ENCODE data around the gene OR52E6.
A peak's percentile ranks its signal among the peaks of the same experiment; 100 is the strongest.

Gene OR52E6

DNA sequence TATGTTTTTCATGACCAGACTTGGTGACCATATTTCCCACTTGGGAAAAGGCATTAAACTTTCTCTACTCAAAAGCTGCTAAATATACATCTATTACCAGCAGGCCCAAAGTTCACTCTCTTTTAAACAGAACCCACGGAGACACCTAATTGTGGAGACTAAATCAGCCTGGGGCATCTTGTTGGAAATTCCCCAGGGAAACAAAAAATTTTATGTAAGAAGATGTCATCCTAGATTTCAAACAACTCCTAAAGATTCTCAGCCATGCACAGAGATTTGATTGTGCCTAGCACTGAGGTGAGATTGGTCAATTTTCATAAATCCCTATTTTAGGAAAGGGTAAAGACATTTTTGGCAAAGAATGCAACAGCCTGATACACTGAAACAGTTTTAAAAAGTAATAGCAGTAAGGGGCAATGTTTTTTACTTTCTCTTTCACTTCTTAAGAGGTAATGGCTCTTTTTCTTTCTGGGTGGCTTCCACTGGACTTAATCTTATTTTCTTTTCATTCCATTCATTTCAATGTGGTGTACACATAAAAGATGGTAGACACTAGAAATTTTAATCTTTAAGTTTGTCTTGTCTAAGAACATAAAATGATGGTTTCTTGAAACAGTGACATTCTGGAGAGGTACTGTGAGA lies 23.3 kb downstream of the OR52E6 start:
- H3K9me3 Mint-ChIP-seq = peaks cover 0 to 4% of the 10 kb centered on the region in 2 donors
- H3K36me3 Mint-ChIP-seq = no peaks in the 10 kb centered on the region
- H3K27me3 Mint-ChIP-seq = no peaks in the 10 kb centered on the region
- DNase-seq = no peak
- H3K27ac Mint-ChIP-seq = no peak overlapping the region
- peaks cover 12 to 27% of the 10 kb centered on the region in 2 donors for H3K4me1 Mint-ChIP-seq
- peak overlapping the region; percentile 55 to 71 for H3K4me3 Mint-ChIP-seq
- no peak for ATAC-seq (replicated peaks)

DNA sequence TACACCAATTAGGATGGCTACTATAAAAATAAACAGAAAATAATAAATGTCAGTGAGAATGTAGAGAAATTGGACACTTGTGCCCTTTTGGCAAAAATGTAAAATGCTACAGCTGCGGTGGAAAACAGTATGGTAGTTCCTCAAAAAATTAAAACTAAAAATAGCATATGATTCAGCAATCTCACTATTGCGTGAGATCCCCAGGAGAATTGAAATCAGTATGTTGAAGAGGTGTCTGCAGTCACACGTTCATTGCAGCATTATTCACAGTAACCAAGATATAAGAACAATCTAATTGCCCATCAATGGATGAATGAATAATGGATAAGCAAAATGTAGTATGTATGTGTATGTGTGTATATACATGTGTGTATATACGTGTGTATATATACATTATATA lies 26.2 kb downstream of the OR52E6 start:
- DNase-seq (no peak), ATAC-seq (replicated peaks) (peak; percentile 92 to 94)
- peaks cover 0 to 4% of the 10 kb centered on the region in 2 donors for H3K9me3 Mint-ChIP-seq
- H3K27me3 Mint-ChIP-seq = peaks cover 1 to 9% of the 10 kb centered on the region in 2 donors
- no peaks in the 10 kb centered on the region for H3K36me3 Mint-ChIP-seq
- no peak overlapping the region for H3K4me3 Mint-ChIP-seq
- H3K4me1 Mint-ChIP-seq = peaks cover 12 to 27% of the 10 kb centered on the region in 2 donors
- H3K27ac Mint-ChIP-seq = no peak overlapping the region

DNA sequence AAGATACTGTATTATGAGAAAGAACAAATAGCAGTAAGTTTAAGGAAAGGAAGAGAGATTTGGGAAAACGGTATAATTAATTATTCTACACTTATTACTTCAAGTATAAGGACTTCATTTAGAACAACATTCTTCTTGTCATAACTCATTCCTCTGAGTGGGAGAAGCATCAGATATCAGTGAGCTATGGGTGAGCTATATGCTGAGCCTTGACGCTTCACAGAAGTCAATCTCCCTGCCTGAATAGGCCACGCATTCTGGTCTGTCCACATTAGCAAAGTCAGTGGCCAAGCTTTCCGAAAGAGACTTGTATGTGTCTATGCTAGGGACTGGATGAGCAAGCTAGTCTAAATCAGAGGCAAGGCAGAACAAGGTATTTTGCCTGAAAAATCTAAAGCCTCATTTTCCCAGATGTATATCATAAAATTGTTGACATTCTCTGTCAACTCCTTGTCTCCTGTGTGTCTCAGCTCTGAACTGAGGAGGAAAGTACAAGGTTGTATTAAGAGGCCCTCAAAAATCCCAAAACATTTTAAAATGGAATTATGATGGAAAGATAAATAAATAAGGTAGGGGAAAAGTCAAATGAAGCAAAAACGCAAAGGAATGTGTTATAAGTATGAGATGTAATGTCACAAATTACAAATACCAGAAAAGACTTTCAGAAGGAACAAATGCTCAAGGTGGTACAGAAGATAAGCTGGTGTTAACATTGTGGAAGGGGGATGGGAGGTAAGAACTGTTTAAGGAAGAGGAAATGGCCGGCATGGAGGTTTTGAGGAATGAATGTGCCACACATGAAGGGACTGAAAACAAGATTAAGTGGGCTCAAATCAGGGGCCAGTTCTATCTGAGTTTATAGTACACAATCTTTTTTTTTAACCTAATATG lies 31.5 kb downstream of the OR52E6 start:
- H3K27ac Mint-ChIP-seq = no peak overlapping the region
- peaks cover 10 to 21% of the 10 kb centered on the region in 2 donors for H3K4me1 Mint-ChIP-seq
- no peak for DNase-seq
- H3K36me3 Mint-ChIP-seq = no peaks in the 10 kb centered on the region
- no peak for ATAC-seq (replicated peaks)
- peaks cover 13 to 28% of the 10 kb centered on the region in 2 donors for H3K27me3 Mint-ChIP-seq
- H3K4me3 Mint-ChIP-seq = no peak overlapping the region
- no peaks in the 10 kb centered on the region for H3K9me3 Mint-ChIP-seq

DNA sequence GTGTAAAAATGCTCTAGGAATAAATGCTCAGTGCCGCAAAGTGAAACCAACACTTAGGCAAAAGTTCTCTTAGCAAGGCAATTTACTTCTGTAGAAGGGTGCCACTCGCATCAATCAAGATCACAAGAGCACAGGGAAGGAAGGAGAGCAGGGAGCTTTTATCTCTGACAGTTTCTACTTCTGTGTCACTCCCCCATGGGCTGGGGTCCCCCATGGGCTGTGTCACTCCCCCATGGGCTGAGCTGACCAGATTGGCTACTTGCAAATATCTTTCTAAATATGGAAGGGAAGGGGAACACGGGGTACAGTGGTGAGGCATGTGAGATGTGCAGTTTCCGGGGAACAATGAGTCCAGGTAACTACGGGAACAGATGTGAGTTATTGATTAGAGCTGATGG lies 32.6 kb downstream of the OR52E6 start:
- Mint-ChIP-seq H3K27ac (peak overlapping the region; percentile 52), H3K4me1 (peaks cover 8 to 15% of the 10 kb centered on the region in 2 donors), H3K9me3 (peaks cover 2 to 3% of the 10 kb centered on the region in 2 donors), H3K36me3 (peaks cover 0 to 2% of the 10 kb centered on the region in 2 donors), H3K27me3 (peaks cover 17 to 31% of the 10 kb centered on the region in 2 donors), H3K4me3 (peak overlapping the region; percentile 88 to 90)
- ATAC-seq (replicated peaks) (peak; percentile 20 to 23), DNase-seq (no peak)

DNA sequence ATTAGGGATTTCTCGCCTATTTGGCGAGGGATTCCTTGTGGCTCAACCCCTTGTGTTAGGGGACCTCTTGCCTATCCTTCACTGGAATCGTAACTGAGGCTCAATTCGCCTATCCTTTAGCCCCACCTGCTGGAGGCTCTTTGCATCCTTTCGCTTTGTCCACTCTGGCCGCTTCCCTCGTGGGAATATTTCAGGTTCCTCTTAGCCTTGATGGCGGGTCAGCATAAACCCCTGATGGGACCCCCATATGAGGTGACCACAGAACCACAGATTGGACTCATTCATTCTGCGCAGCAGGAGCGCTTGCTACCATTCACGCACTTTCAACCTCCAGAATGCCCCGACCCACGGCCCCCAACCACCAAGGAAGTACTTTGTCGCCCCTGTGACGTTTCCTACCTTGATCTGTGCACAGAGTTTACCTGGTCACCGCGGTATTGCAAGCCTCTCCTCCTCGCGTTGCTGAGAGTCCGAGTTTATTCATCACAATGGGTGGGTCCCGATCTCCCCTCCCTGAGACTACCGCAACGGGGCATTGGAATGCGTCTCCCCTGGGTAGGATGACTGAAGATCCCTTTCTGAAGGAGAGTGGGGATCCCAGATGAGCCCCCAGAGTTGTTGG lies 33.1 kb downstream of the OR52E6 start, which contains the start of gene OR52N2:
Gene OR52N2 (plus strand): TSS at position 425 of the 622 bp plus-strand sequence. CDS start 11,412 bp downstream, outside the sequence.
- Mint-ChIP-seq H3K9me3 (peaks cover 3 to 4% of the 10 kb centered on the region in 2 donors), H3K4me1 (peaks cover 8 to 15% of the 10 kb centered on the region in 2 donors), H3K27ac (peak within 1 kb of the TSS; percentile 52), H3K27me3 (peaks cover 17 to 33% of the 10 kb centered on the region in 2 donors), H3K36me3 (peaks cover 0 to 3% of the 10 kb centered on the region in 2 donors), H3K4me3 (peak within 1 kb of the TSS; percentile 88 to 90)
- peak; percentile 94 to 96 for ATAC-seq (replicated peaks)
- peak; percentile 63 for DNase-seq

DNA sequence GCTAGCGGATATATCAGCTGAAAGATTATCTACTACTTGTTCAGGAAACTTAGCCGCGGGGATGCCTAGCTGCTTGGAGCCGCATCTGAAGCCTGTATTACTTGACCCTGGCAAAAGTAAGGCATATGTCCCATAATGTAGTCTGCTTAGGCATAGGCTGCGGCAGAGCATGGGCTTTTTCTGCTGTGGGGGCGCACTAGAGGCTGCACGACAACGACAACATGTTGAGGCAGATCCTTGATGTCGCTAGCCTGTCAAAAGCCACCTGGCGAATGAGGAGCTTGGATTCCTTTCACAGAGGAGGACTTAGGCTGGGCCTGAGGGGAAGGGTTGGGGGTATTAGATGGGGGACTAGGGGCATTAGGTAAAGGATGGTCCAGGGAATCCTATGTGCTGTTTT lies 34.1 kb downstream of the OR52E6 start:
- H3K36me3 Mint-ChIP-seq = peaks cover 3% of the 10 kb centered on the region in 2 donors
- no peak for ATAC-seq (replicated peaks)
- H3K4me1 Mint-ChIP-seq = peaks cover 8 to 15% of the 10 kb centered on the region in 2 donors
- peaks cover 17 to 37% of the 10 kb centered on the region in 2 donors for H3K27me3 Mint-ChIP-seq
- peaks cover 6 to 9% of the 10 kb centered on the region in 2 donors for H3K9me3 Mint-ChIP-seq
- no peak overlapping the region for H3K27ac Mint-ChIP-seq
- no peak for DNase-seq
- H3K4me3 Mint-ChIP-seq = peak overlapping the region; percentile 11 to 22

DNA sequence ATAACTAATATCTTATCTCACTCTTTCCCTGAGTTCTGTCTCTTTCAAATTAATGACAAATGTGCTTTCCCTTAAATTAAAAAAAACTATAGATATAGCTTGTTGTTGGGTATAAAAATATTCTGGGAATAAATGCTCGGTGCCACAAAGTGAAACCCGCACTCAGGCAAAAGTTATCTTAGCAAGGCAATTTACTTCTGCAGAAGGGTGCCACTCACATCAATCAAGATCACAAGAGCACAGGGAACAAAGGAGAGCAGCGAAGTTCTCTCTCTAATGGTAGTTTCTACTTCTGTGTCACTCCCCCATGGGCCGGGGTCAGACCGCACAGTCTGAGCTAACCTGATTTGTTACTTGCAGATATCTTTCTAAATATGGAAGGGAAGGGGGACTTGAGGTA lies 37.7 kb downstream of the OR52E6 start:
- peaks cover 4 to 9% of the 10 kb centered on the region in 2 donors for H3K4me1 Mint-ChIP-seq
- DNase-seq = no peak
- H3K36me3 Mint-ChIP-seq = peaks cover 3% of the 10 kb centered on the region in 2 donors
- H3K27ac Mint-ChIP-seq = peak overlapping the region; percentile 22
- H3K9me3 Mint-ChIP-seq = peaks cover 6 to 9% of the 10 kb centered on the region in 2 donors
- ATAC-seq (replicated peaks) = no peak
- peaks cover 9 to 23% of the 10 kb centered on the region in 2 donors for H3K27me3 Mint-ChIP-seq
- H3K4me3 Mint-ChIP-seq = no peak overlapping the region

DNA sequence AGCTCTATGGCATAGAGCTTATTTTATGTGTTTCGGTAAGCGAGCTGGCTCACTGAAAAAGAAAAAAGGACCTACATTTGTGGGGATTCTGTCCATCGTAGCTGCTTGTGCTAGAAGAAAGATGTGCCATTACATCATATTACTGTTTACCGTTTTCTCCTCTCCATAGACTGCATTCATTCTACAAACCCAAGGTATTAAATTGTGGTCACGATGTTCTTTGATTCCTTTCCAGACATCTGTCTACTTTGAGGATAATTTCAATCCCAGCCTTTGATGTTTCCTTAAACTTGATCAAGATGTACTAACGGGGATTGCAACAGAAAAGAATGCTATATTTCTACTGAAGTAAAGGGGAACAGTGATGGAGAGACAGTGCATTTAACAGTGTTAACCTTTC lies 45.2 kb downstream of the OR52E6 start:
- H3K27ac Mint-ChIP-seq = no peak overlapping the region
- H3K36me3 Mint-ChIP-seq = no peaks in the 10 kb centered on the region
- no peaks in the 10 kb centered on the region for H3K9me3 Mint-ChIP-seq
- no peak for ATAC-seq (replicated peaks)
- H3K4me3 Mint-ChIP-seq = no peak overlapping the region
- DNase-seq = no peak
- peaks cover 12 to 28% of the 10 kb centered on the region in 2 donors for H3K27me3 Mint-ChIP-seq
- H3K4me1 Mint-ChIP-seq = no peaks in the 10 kb centered on the region

DNA sequence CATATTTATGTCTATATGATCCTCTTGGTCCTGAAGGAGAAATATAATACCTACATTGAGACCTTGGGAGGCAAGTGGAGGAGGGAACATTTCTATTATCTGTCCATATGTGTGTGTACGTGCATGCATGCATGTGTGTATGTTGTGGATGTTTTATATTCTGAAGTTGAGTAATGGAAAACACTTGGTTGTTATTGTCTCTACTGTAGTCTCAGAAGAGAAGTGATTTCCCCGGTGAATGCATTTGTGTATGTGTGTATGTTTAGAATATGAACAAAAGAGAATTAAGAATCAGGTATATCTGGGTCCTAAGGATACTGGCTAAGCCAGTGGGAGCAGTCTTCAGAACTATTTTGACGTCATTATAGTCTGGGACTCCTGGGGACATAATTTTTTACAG lies 50.5 kb downstream of the OR52E6 start, which contains the start of gene OR52N1:
Gene OR52N1 (minus strand): TSS at position 101 of the 400 bp plus-strand sequence. CDS start 2,449 bp downstream, outside the sequence.
- H3K27me3 Mint-ChIP-seq = peaks cover 11 to 16% of the 10 kb centered on the region in 2 donors
- no peaks in the 10 kb centered on the region for H3K4me1 Mint-ChIP-seq
- no peaks in the 10 kb centered on the region for H3K9me3 Mint-ChIP-seq
- no peak within 1 kb of the TSS for H3K4me3 Mint-ChIP-seq
- ATAC-seq (replicated peaks) = no peak
- H3K36me3 Mint-ChIP-seq = no peaks in the 10 kb centered on the region
- H3K27ac Mint-ChIP-seq = no peak within 1 kb of the TSS
- DNase-seq = no peak

Measured in stimulated activated naive B cell treated with anti-CD40 and anti-IgM and Interleukin-4, amounts not matched to agents 10 μg/mL and 1 μg/mL and 100 μg/mL, for 72 hours (primary cell).